HepG2 (cell line): ENCODE data around the gene ENTHD1. TPM values are rescaled to one million over a fixed set of nuclear protein-coding genes. Genes with fewer than 3 reads are reported as not detected.

ENCODE experiments used
- ATAC-seq: fragments of 200-7000 bp; cut with Tn5 transposase; 3 replicates; pipeline ENCODE4 v1.9.1; 2020; ENCODE audit warnings: mild to moderate bottlenecking, moderate library complexity
- BruUV-seq: library from RNA; stranded (reverse); fragments of 400-500 nt; replicated peaks from 2 replicates; lab custom pipeline; 2021; lab: Mats Ljungman, UMichigan
- CTCF ChIA-PET: fragments of 300-600 bp; formaldehyde crosslinking; extraction: SDS; loops from one replicate; lab custom pipeline; 2021; ENCODE audit warnings: low total read pairs, inconsistent platforms, low intra/inter-chr PET ratio; lab: Yijun Ruan, JAX
- POLR2A ChIA-PET: fragments of 350-600 bp; sonication (Branson Sonifier 250); formaldehyde crosslinking; loops from one replicate; lab custom pipeline; 2020; ENCODE audit warnings: antibody characterized with exemption, inconsistent platforms; lab: Yijun Ruan, JAX
- DNase-seq: peaks from one replicate; pipeline ENCODE4 v3.0.0-alpha.2; 2015; ENCODE audit warnings: low spot score
- FAIRE-seq: peaks from 3 replicates; lab custom pipeline; 2011; peaks lifted over from hg19 to GRCh38; lab: Jason Lieb, UNC
- H2AFZ ChIP-seq: one replicate; pipeline ENCODE4 v1.6.1; 2011; ENCODE audit warnings: low read length, inconsistent platforms
- H3K27ac ChIP-seq: fragments of 300-600 bp; 3 replicates; pipeline ENCODE4 v1.8.0; 2011; ENCODE audit warnings: mixed run types, mild to moderate bottlenecking, mixed read lengths, low read length, inconsistent platforms; ENCODE audit not compliant: insufficient read depth; ENCODE audit errors: extremely low read length
- H3K27me3 ChIP-seq, 2 experiments: fragments of 200-600 bp in 1 of 2; 2 replicates in 1 of 2; 3 replicates in 1 of 2; pipeline versions ENCODE4 v1.6.0 to v1.8.0; 2011; ENCODE audit warnings: low read length in 2 of 2, mild to moderate bottlenecking in 2 of 2, moderate library complexity in 2 of 2, inconsistent platforms in 1 of 2; ENCODE audit not compliant: insufficient read depth in 2 of 2, control insufficient read depth in 1 of 2
- H3K36me3 ChIP-seq, 2 experiments: fragments of 200-600 bp in 1 of 2; replicated peaks in 1 of 2; 2 replicates in 1 of 2; 3 replicates in 1 of 2; pipeline versions ENCODE4 v1.5.1 to v1.8.0; 2011; ENCODE audit warnings: low read length in 2 of 2, inconsistent platforms in 1 of 2; ENCODE audit not compliant: insufficient read depth in 2 of 2, control insufficient read depth in 1 of 2
- H3K4me1 ChIP-seq: 2 replicates; pipeline ENCODE4 v1.5.1; 2012; ENCODE audit warnings: low read length, inconsistent platforms; ENCODE audit not compliant: insufficient read depth
- H3K4me2 ChIP-seq: 2 replicates; pipeline ENCODE4 v1.6.0; 2011; ENCODE audit warnings: low read depth, low read length, inconsistent platforms
- H3K4me3 ChIP-seq, 3 experiments: fragments of 200-600 bp in 1 of 3; sonication (generic), shearing (Covaris generic) in 1 of 3; replicated peaks in 1 of 3; 2 replicates each; pipeline ENCODE4 v1.5.1; 2011 to 2016; ENCODE audit warnings: low read length in 3 of 3, inconsistent platforms in 2 of 3, low read depth in 2 of 3, mild to moderate bottlenecking in 2 of 3, control low read depth in 1 of 3, mixed read lengths in 1 of 3; ENCODE audit not compliant: insufficient read depth in 1 of 3
- H3K79me2 ChIP-seq: one replicate; pipeline ENCODE4 v1.6.1; 2011; ENCODE audit warnings: low read length, inconsistent platforms; ENCODE audit not compliant: insufficient read depth
- H3K9ac ChIP-seq: 2 replicates; pipeline ENCODE4 v1.6.0; 2011; ENCODE audit warnings: mild to moderate bottlenecking, low read depth, low read length, inconsistent platforms; ENCODE audit not compliant: insufficient read depth
- H3K9me3 ChIP-seq: 2 replicates; pipeline ENCODE4 v1.5.1; 2012; ENCODE audit warnings: mild to moderate bottlenecking, low read length
- H4K20me1 ChIP-seq: 2 replicates; pipeline ENCODE4 v1.6.0; 2011; ENCODE audit warnings: inconsistent platforms, mild to moderate bottlenecking, low read length, moderate library complexity; ENCODE audit not compliant: insufficient read depth
- DMAP1 ChIP-seq: IDR thresholded peaks from 2 replicates; pipeline ENCODE4 v1.6.1; 2016
- HOXA7 ChIP-seq: sonication (generic); formaldehyde crosslinking; IDR thresholded peaks from 2 replicates; pipeline ENCODE4 v1.8.1; 2022; ENCODE audit warnings: mild to moderate bottlenecking, missing genetic modification reagents, moderate library complexity
- IKZF1 ChIP-seq: fragments of 450-650 bp; IDR thresholded peaks from 2 replicates; pipeline ENCODE4 v1.7.1; 2016
- MIER3 ChIP-seq: IDR thresholded peaks from 2 replicates; pipeline ENCODE4 v1.6.1; 2016; ENCODE audit warnings: missing compliant biosample characterization, borderline replicate concordance
- RARA ChIP-seq: IDR thresholded peaks from 2 replicates; pipeline ENCODE4 v1.6.1; 2016; ENCODE audit warnings: missing genetic modification reagents, missing compliant biosample characterization
- SP5 ChIP-seq: IDR thresholded peaks from 2 replicates; pipeline ENCODE4 v1.6.1; 2016; ENCODE audit warnings: low read depth, borderline replicate concordance
- TCF7 ChIP-seq: sonication (generic); IDR thresholded peaks from 2 replicates; pipeline ENCODE4 v1.6.1; 2016; ENCODE audit warnings: antibody characterized with exemption, low read depth
- ZNF263 ChIP-seq: sonication (generic); formaldehyde crosslinking; IDR thresholded peaks from 2 replicates; pipeline ENCODE4 v1.4.0; 2020; ENCODE audit warnings: missing genetic modification reagents
- ZNF282 ChIP-seq: fragments of 450-650 bp; IDR thresholded peaks from 2 replicates; pipeline ENCODE4 v1.6.1; 2018; ENCODE audit not compliant: partially characterized antibody
- ZNF773 ChIP-seq: sonication (generic); formaldehyde crosslinking; IDR thresholded peaks from 2 replicates; pipeline ENCODE4 v1.4.0; 2020; ENCODE audit warnings: missing genetic modification reagents, borderline replicate concordance
- ZNF83 ChIP-seq: sonication (generic); formaldehyde crosslinking; IDR thresholded peaks from 2 replicates; pipeline ENCODE4 v1.4.0; 2020; ENCODE audit warnings: missing genetic modification reagents, mild to moderate bottlenecking, borderline replicate concordance
- ZSCAN22 ChIP-seq: sonication (generic); formaldehyde crosslinking; IDR thresholded peaks from 2 replicates; pipeline ENCODE4 v1.4.0; 2020; ENCODE audit warnings: mild to moderate bottlenecking, missing genetic modification reagents
- WGBS: methylation state at CpG from one replicate; pipeline ENCODE4 v1.1.6; 2017; ENCODE audit warnings: low lambda C conversion rate; 5-methylcytosine and 5-hydroxymethylcytosine counted together
- in situ Hi-C: cut with HindIII; loops from 2 replicates; pipeline ENCODE4 v1.10.0; 2017; ENCODE audit warnings: low pct_unique_long_range_greater_than_20kb; ENCODE audit not compliant: extremely low pct_ligation_motif_present
- intact Hi-C: fragments of 100-400 bp; cut with micrococcal nuclease; formaldehyde crosslinking; loops from one replicate; pipeline ENCODE4 v1.10.0; 2022; ENCODE audit not compliant: unreplicated experiment
- polyA plus RNA-seq, 8 experiments: library from polyadenylated mRNA; depleted of rRNA in 3 of 8; stranded (reverse) in 7 of 8; unstranded in 1 of 8; fragments of >200 nt; fragmentation: Illumina TruSeq in 4 of 8; extraction: Trizol in 4 of 8; gene quantifications; 2 replicates each; pipeline versions ENCODE4 v1.2.1 to v1.2.3, GENCODE V29; 2011 to 2016; ENCODE audit warnings: low read depth in 4 of 8, missing spikeins in 1 of 8, mixed read lengths in 1 of 8; ENCODE audit not compliant: insufficient read depth in 1 of 8
- total RNA-seq, 5 experiments: library from RNA; depleted of rRNA; stranded (reverse); fragments of >200 nt; fragmentation: Illumina TruSeq; extraction: Trizol; gene quantifications; 2 replicates each; pipeline ENCODE4 v1.2.3, GENCODE V29; 2016; ENCODE audit warnings: low read depth in 1 of 5
- TF ChIP-seq, protein P1 (sequence below), 2 experiments: IDR thresholded peaks; 2 replicates each; pipeline ENCODE4 v1.6.1; 2011 to 2012; ENCODE audit warnings: low read length in 2 of 2, borderline replicate concordance in 1 of 2, low read depth in 1 of 2, mild to moderate bottlenecking in 1 of 2, moderate library complexity in 1 of 2
- TF ChIP-seq, protein P2 (sequence below): sonication (generic); formaldehyde crosslinking; IDR thresholded peaks from 2 replicates; pipeline ENCODE4 v1.4.0; 2020; ENCODE audit warnings: missing genetic modification reagents
- TF ChIP-seq, protein P3 (sequence below): sonication (generic); formaldehyde crosslinking; IDR thresholded peaks from 2 replicates; pipeline ENCODE4 v1.8.0; 2022; ENCODE audit warnings: mild to moderate bottlenecking, missing genetic modification reagents
- TF ChIP-seq, protein P4 (sequence below): sonication (generic); formaldehyde crosslinking; IDR thresholded peaks from 2 replicates; pipeline ENCODE4 v1.8.0; 2022; ENCODE audit warnings: low read depth, missing genetic modification reagents
- TF ChIP-seq, protein P5 (sequence below): IDR thresholded peaks from 2 replicates; pipeline ENCODE4 v1.6.1; 2016

ENTHD1 gene
- total and polyA plus RNA-seq, 2 of the 13 experiments (the other 11 are each of a cell fraction or from before 2014, with no cell fraction given), result not detected

DNA sequence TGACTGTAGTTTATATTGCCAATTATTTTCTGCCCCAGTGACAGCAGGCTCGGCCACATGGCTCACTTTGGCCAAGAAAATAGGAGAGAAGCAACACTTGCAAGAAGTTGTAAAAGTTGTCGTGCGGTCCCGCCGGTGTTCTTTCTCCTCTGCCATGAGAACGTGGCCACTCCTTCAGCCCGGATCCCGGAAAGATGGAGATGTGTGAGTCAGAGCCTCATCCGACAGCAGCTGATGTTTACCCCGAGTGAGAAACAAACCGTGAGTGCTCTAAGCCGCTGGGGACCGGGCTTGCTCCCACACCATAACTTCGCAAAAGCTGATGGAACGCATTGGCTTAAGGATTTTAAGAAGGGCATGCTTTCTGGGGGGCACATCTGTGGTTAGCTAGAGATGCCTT, 166.0 kb downstream of the ENTHD1 start:
- ATAC-seq (no peak), FAIRE-seq (no peak), DNase-seq (no peak)
- H2AFZ ChIP-seq, result no peak overlapping the region
- ChIA-PET POLR2A (no interaction called here), CTCF (no interaction called here)
- no peak overlapping the region for H3K4me3 ChIP-seq
- no peak overlapping the region for H3K9ac ChIP-seq
- H3K79me2 ChIP-seq, result no peaks in the 10 kb centered on the region
- in situ Hi-C loops (no loop called here), intact Hi-C loops (no loop called here)
- H3K27ac ChIP-seq, result no peak overlapping the region
- no peaks in the 10 kb centered on the region for H3K4me1 ChIP-seq
- no TSS peak for BruUV-seq
- no peaks in the 10 kb centered on the region for H3K36me3 ChIP-seq
- H3K4me2 ChIP-seq, result no peak overlapping the region
- H3K27me3 ChIP-seq, result peaks cover 7 to 37% of the 10 kb centered on the region in 2 experiments; a peak in 4 of 5 replicates
- TF ChIP-seq ZSCAN22 (CRISPR knock-in tag) (no peak), TCF7 (no peak), RARA (CRISPR knock-in tag) (no peak), ZNF282 (no peak), HOXA7 (CRISPR knock-in tag) (no peak), ZNF773 (CRISPR knock-in tag) (no peak), DMAP1 (no peak), ZNF263 (no peak), MIER3 (no peak), ZNF83 (CRISPR knock-in tag) (no peak), SP5 (CRISPR knock-in tag) (no peak), IKZF1 (no peak)
- TF ChIP-seq, protein P1, sequence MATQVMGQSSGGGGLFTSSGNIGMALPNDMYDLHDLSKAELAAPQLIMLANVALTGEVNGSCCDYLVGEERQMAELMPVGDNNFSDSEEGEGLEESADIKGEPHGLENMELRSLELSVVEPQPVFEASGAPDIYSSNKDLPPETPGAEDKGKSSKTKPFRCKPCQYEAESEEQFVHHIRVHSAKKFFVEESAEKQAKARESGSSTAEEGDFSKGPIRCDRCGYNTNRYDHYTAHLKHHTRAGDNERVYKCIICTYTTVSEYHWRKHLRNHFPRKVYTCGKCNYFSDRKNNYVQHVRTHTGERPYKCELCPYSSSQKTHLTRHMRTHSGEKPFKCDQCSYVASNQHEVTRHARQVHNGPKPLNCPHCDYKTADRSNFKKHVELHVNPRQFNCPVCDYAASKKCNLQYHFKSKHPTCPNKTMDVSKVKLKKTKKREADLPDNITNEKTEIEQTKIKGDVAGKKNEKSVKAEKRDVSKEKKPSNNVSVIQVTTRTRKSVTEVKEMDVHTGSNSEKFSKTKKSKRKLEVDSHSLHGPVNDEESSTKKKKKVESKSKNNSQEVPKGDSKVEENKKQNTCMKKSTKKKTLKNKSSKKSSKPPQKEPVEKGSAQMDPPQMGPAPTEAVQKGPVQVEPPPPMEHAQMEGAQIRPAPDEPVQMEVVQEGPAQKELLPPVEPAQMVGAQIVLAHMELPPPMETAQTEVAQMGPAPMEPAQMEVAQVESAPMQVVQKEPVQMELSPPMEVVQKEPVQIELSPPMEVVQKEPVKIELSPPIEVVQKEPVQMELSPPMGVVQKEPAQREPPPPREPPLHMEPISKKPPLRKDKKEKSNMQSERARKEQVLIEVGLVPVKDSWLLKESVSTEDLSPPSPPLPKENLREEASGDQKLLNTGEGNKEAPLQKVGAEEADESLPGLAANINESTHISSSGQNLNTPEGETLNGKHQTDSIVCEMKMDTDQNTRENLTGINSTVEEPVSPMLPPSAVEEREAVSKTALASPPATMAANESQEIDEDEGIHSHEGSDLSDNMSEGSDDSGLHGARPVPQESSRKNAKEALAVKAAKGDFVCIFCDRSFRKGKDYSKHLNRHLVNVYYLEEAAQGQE (IDR thresholded peaks at IDR 0.05; ENCODE audit: borderline replicate concordance in 1 of 2, low read depth in 1 of 2, low read length in 2 of 2), result no peak
- TF ChIP-seq, protein P2, sequence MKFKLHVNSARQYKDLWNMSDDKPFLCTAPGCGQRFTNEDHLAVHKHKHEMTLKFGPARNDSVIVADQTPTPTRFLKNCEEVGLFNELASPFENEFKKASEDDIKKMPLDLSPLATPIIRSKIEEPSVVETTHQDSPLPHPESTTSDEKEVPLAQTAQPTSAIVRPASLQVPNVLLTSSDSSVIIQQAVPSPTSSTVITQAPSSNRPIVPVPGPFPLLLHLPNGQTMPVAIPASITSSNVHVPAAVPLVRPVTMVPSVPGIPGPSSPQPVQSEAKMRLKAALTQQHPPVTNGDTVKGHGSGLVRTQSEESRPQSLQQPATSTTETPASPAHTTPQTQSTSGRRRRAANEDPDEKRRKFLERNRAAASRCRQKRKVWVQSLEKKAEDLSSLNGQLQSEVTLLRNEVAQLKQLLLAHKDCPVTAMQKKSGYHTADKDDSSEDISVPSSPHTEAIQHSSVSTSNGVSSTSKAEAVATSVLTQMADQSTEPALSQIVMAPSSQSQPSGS, result no peak
- TF ChIP-seq, protein P3, sequence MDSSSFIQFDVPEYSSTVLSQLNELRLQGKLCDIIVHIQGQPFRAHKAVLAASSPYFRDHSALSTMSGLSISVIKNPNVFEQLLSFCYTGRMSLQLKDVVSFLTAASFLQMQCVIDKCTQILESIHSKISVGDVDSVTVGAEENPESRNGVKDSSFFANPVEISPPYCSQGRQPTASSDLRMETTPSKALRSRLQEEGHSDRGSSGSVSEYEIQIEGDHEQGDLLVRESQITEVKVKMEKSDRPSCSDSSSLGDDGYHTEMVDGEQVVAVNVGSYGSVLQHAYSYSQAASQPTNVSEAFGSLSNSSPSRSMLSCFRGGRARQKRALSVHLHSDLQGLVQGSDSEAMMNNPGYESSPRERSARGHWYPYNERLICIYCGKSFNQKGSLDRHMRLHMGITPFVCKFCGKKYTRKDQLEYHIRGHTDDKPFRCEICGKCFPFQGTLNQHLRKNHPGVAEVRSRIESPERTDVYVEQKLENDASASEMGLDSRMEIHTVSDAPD (CRISPR knock-in tag), result no peak
- TF ChIP-seq, protein P4, sequence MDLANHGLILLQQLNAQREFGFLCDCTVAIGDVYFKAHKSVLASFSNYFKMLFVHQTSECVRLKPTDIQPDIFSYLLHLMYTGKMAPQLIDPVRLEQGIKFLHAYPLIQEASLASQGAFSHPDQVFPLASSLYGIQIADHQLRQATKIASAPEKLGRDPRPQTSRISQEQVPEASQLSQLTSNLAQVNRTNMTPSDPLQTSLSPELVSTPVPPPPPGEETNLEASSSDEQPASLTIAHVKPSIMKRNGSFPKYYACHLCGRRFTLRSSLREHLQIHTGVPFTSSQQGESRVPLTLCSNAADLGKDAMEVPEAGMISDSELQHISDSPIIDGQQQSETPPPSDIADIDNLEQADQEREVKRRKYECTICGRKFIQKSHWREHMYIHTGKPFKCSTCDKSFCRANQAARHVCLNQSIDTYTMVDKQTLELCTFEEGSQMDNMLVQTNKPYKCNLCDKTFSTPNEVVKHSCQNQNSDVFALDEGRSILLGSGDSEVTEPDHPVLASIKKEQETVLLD (CRISPR knock-in tag), result no peak
- TF ChIP-seq, protein P5, sequence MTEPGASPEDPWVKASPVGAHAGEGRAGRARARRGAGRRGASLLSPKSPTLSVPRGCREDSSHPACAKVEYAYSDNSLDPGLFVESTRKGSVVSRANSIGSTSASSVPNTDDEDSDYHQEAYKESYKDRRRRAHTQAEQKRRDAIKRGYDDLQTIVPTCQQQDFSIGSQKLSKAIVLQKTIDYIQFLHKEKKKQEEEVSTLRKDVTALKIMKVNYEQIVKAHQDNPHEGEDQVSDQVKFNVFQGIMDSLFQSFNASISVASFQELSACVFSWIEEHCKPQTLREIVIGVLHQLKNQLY (CRISPR knock-in tag), result no peak
- H4K20me1 ChIP-seq, result no peaks in the 10 kb centered on the region
- 33% methylated on average over 12 of the region's 15 CpGs for WGBS
- H3K9me3 ChIP-seq, result no peaks in the 10 kb centered on the region
